Kidney (tissue), 22 donors: ENCODE measurements around the gene OR52E4. TPM values are rescaled to one million over a fixed set of nuclear protein-coding genes. Genes with fewer than 3 reads are reported as not detected.

Experiments
- DNase-seq, 5 donors: peaks; one replicate each; pipeline ENCODE4 v3.0.0-alpha.2; 2013 to 2020
- FAIRE-seq: peaks from 2 replicates; lab custom pipeline; 2012; peaks lifted over from hg19 to GRCh38; lab: Jason Lieb, UNC
- H3K27ac ChIP-seq, 2 donors: one replicate each; pipeline ENCODE4 v1.7.0; 2013; ENCODE audit warnings: low read depth in 2 of 2, low read length in 2 of 2, inconsistent platforms in 1 of 2
- H3K27me3 ChIP-seq: one replicate; pipeline ENCODE4 v1.7.1; 2013; ENCODE audit warnings: low read length, inconsistent platforms; ENCODE audit not compliant: control insufficient read depth, insufficient read depth
- H3K36me3 ChIP-seq, 3 donors: one replicate each; pipeline versions ENCODE4 v1.7.0 to v1.7.1; 2013; ENCODE audit warnings: low read length in 3 of 3, control low read depth in 1 of 3, inconsistent platforms in 1 of 3; ENCODE audit not compliant: insufficient read depth in 3 of 3, control insufficient read depth in 2 of 3
- H3K4me1 ChIP-seq, 3 donors: one replicate each; pipeline versions ENCODE4 v1.7.0 to v1.7.1; 2013; ENCODE audit warnings: low read length in 3 of 3, inconsistent platforms in 1 of 3, low read depth in 1 of 3; ENCODE audit not compliant: control insufficient read depth in 2 of 3, insufficient read depth in 2 of 3
- H3K4me3 ChIP-seq, 3 donors: one replicate each; pipeline versions ENCODE4 v1.7.0 to v1.8.1; 2013; ENCODE audit warnings: low read length in 3 of 3, control low read depth in 1 of 3, inconsistent platforms in 1 of 3
- H3K9ac ChIP-seq, 3 donors: one replicate each; pipeline versions ENCODE4 v1.7.0 to v1.7.1; 2013; ENCODE audit warnings: low read length in 3 of 3, control low read depth in 1 of 3, inconsistent platforms in 1 of 3
- H3K9me3 ChIP-seq, 3 donors: one replicate each; pipeline versions ENCODE4 v1.7.0 to v1.7.1; 2013; ENCODE audit warnings: low read length in 3 of 3, control low read depth in 1 of 3, inconsistent platforms in 1 of 3; ENCODE audit not compliant: control insufficient read depth in 2 of 3, insufficient read depth in 1 of 3
- intact Hi-C: fragments of 100-400 bp; cut with DNase I; formaldehyde crosslinking; loops from one replicate; pipeline ENCODE4 v1.11.1; 2022
- long read RNA-seq, 10 donors: library from polyadenylated mRNA in 1 of 10; unstranded in 1 of 10; transcript quantifications; one replicate each; pipeline ENCODE4 v2.0.0 and lab custom pipeline, GENCODE V29; 2021 to 2026
- polyA plus RNA-seq: library from polyadenylated mRNA; stranded (reverse); fragments of 350-450 nt; fragmentation: Illumina TruSeq; extraction: RNeasy Lipid Tissue Mini Kit (QIAGEN cat#74804); gene quantifications from one replicate; pipeline ENCODE4 v1.2.3, GENCODE V29; 2014; ENCODE audit warnings: low read depth, low replicate concordance; ENCODE audit not compliant: insufficient read depth
- total RNA-seq: library from RNA; stranded (reverse); fragmentation: NEBNext Ultra II Directional; extraction: Animal tissue kit (Norgen Biotek cat#: 25700); gene quantifications from one replicate; pipeline ENCODE4 v1.2.1, GENCODE V29; 2021
- TF ChIP-seq, protein P1 (sequence below): IDR thresholded peaks from 3 replicates; pipeline ENCODE4 v1.5.1; 2012; ENCODE audit warnings: mild to moderate bottlenecking, moderate library complexity, borderline replicate concordance; ENCODE audit not compliant: insufficient read depth; ENCODE audit errors: extremely low read depth
- donor health status: control.
- donor health status: control.
- donor health status: control.
- donor health status: control.
- donor health status: control.
- donor health status: DM: yes; HTN: yes; CAD: no.
- donor health status: Normal renal cell carcinoma (clear cell type).

Gene OR52E4
- total RNA-seq: not detected
- not detected for polyA plus RNA-seq
- long read RNA-seq, donor 1: 0 reads
- long read RNA-seq, donor 2: 0 reads
- long read RNA-seq, donor 3: 0 reads
- long read RNA-seq, donor 4: 0 reads
- long read RNA-seq, donor 5: 0 reads
- long read RNA-seq, donor 6: 0 reads
- long read RNA-seq, donor 7: 0 reads
- long read RNA-seq, donor 8, partial matches to known transcripts: 0 of 1 reads
- long read RNA-seq, donor 8, other reads (novel, unspliced or antisense): 0 of 1 reads
- long read RNA-seq, donor 9: 0 reads
- long read RNA-seq, donor 10: 0 reads

DNA sequence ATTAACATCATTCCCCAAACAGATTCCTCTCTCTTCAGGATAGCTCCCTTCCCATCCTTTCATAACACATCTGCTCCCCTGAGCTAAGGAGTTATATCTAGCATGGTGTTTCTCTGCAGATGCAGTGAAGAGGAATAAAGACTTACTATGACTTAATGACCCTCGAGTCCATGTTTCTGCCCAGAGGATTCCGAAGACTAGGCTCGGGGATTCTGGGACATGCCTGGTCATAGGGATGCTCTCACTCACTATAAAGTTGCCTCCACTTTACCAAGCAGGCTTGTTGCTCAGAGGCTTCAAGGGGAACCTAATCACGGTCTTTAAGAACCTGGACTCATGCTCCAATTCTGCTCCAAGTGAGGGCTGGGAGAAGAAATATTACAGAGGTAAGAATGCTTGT is at the start of gene OR52E4:
OR52E4 (plus strand) TSS at position 301 of the 400 bp plus-strand sequence. CDS start 3,664 bp downstream, outside the sequence.
- DNase-seq (no peak), FAIRE-seq (no peak)
- no peaks in the 10 kb centered on the region for H3K27me3 ChIP-seq
- no peak within 1 kb of the TSS for H3K9ac ChIP-seq
- TF ChIP-seq, protein P1, sequence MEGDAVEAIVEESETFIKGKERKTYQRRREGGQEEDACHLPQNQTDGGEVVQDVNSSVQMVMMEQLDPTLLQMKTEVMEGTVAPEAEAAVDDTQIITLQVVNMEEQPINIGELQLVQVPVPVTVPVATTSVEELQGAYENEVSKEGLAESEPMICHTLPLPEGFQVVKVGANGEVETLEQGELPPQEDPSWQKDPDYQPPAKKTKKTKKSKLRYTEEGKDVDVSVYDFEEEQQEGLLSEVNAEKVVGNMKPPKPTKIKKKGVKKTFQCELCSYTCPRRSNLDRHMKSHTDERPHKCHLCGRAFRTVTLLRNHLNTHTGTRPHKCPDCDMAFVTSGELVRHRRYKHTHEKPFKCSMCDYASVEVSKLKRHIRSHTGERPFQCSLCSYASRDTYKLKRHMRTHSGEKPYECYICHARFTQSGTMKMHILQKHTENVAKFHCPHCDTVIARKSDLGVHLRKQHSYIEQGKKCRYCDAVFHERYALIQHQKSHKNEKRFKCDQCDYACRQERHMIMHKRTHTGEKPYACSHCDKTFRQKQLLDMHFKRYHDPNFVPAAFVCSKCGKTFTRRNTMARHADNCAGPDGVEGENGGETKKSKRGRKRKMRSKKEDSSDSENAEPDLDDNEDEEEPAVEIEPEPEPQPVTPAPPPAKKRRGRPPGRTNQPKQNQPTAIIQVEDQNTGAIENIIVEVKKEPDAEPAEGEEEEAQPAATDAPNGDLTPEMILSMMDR: no peak
- H3K4me3 ChIP-seq: no peak within 1 kb of the TSS
- H3K36me3 ChIP-seq: no peaks in the 10 kb centered on the region
- H3K4me1 ChIP-seq: no peaks in the 10 kb centered on the region
- no peak within 1 kb of the TSS for H3K27ac ChIP-seq
- no peaks in the 10 kb centered on the region for H3K9me3 ChIP-seq
- intact Hi-C loops: no loop called here

DNA sequence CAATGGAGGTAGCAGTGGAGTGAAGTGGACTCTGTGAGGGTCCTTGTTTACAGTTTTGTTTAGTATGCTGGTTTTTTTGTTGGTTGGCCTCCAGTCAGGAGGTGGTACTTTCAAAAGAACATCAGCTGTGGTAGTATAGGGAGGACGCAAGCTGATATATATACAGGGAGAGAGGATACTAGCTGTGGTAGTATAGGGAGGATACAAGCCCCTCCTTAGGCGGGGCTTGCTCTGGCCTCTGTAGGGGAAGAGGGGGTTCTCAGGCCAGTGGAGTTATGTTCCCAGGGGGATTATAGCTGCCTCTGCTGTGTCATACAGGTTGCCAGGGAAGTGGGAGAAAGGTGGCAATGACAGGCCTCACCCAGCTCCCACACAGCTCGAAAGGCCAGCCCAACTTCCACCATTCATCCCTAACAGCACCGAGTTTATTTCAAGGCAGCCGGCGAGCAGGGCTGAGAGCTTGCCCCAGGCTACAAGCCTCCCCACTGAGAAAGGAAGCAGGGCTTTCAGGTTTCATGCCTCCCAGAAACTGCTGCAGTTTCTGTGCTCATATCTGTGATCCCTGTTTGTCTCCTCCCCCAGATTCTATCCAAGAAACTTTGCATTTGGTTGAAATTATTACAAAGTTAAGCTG is 49.1 kb upstream of the OR52E4 start:
- no peak overlapping the region for H3K27ac ChIP-seq
- no peaks in the 10 kb centered on the region for H3K27me3 ChIP-seq
- TF ChIP-seq, protein P1: no peak
- intact Hi-C loops: no loop called here
- no peaks in the 10 kb centered on the region for H3K9me3 ChIP-seq
- H3K4me3 ChIP-seq: no peak overlapping the region
- no peaks in the 10 kb centered on the region for H3K36me3 ChIP-seq
- FAIRE-seq (no peak), DNase-seq (no peak)
- H3K9ac ChIP-seq: no peak overlapping the region
- H3K4me1 ChIP-seq: no peaks in the 10 kb centered on the region

DNA sequence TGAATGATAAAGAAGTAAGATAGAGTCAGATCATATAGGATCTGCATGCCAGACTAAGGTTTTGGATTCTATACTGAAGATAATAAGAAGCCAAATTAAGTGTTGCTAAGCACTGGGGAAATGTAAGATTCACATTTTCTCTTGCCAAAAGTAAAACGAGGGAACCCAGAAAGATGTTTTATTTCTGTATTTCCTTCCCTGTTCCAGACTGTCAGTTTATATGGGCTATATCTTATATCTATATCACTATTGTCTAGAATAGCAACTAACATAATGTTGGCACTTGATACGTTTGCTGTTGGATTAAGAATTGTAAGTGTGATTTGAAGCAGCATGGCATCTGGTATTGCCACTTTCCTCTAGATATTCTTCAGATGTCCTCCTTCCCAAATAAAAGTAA is 47.0 kb upstream of the OR52E4 start:
- no peak for DNase-seq
- Histone ChIP-seq H3K27ac (no peak overlapping the region), H3K9me3 (no peaks in the 10 kb centered on the region), H3K36me3 (no peaks in the 10 kb centered on the region), H3K4me3 (no peak overlapping the region), H3K4me1 (no peaks in the 10 kb centered on the region), H3K27me3 (no peaks in the 10 kb centered on the region), H3K9ac (no peak overlapping the region)
- TF ChIP-seq, protein P1: no peak
- no peak for FAIRE-seq
- intact Hi-C loops: no loop called here
